Stimulated activated CD4-positive, alpha-beta T cell treated with anti-CD3 and anti-CD28 coated beads, Interleukin-12 subunit alpha, Interleukin-12 subunit beta, amount 100 ng/mL, for 4 hours (primary cell): ENCODE measurements around the gene ACP5.

Experiments
- DNase-seq: peaks from one replicate; pipeline ENCODE4 v3.0.0-alpha.2; 2020

The ACP5 gene

DNA sequence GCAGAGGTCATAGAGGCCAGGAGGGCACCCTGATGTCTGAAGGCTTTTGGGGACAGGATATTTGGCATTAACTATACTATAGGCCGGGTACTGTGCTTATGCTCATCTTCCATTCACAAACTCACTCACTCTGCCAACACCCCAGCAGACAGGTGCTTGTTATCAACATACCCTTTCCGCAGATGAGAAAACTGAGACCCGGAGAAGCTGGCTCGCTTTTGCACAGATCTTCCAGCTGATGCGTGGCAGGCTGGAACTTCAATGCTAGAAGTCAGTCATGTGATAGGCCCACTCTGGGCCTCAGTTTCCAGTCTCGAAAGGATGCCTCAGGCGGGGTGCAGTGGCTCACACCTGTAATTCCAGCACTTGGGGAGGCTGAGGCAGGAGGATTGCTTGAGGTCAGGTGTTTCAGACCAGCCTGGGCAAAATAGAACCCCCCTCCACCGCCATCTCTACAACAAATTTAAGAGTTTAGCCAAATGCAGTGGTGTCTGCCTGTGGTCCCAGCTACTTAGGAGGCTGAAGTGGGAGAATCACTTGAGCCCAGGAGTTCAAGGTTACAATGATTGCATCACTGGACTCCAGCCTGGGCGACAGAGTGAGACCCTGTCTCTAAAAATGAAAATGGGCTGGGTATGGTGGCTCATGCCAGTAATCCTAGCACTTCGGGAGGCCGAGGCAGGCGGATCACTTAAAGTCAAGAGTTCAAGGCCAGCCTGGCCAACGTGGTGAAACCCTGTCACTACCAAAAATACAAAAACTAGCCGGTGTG lies 29.3 kb downstream of the ACP5 start:
- no peak for DNase-seq

DNA sequence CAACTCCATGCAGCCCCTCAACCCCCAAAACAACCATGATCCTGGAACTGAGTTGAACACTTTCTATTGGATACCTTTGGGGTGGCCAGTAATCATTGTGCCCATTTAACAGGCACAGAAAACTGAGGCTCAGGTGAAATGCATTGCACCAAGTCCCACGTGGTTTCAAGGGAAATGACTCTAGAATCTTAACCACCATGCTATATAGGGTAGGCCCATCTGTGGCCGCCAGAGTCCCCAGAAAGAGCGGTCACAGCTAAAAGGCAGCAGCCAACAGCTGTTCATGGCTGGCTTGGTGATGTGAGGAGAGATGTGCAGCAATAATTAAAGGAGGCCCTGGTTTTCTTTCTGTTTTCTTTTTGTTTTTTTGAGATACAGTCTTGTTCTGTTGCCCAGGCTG lies 36.2 kb downstream of the ACP5 start:
- DNase-seq: no peak

DNA sequence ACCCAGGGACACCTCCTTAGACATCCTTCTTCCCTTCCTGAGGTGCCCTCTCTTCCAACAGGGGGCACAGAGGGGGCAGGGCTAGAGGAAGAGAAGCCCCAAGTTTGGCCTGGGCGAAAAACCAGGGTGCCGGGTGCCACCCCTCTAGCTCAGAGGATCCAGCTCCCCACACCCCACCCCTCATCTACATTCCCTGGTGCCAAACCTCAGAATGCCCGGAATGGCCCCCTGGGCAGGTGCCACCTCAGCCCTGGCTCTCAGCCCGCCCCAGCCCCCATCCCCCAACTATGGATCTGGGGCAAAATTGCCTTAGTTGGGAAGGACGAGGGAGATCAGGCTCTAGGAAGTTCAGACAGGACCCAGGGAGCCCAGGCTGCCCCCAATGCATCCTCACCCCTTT lies 36.8 kb downstream of the ACP5 start:
- DNase-seq: no peak

DNA sequence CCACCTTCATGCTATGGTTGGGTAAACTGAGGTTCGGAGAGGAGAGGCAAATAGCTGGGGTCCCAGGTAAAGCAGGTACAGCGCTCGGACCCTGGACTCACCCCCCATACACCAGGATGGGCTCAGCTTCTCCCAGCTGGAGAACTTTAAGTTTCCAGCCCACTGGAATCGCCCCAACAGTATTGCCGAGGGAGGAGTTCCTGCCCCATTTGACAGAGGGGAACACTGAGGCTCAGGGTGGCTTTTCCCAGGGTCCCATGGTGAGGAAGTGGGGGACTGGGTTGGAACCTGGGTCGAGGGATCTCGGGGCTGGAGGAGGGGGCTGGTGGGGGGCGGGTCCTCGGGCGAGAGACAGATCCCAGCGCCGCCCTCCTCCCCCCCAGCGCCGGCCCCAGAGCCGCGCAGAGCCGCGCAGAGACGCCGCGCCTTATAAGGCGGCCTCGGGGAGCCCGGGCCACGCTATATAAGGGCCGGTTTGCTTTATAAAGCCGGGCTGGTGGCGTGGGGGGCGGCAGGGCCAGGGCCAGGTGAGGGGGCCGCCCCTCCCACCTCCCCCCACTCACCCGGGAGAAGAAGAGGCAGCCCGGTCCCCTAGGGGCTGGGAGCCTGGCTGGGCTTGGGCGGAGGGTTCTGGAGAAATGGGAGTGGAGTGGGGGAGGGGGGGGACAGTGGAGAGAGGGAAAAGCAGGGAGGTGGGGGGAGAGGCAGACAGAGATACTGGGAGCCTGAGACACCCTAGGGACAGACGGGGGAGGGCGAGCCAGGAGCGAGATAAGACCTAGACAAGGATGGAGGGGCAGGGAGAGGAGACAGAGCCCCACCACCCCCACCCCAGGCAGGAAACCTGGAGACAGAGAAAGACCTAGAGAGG lies 37.7 kb downstream of the ACP5 start:
- DNase-seq: no peak

DNA sequence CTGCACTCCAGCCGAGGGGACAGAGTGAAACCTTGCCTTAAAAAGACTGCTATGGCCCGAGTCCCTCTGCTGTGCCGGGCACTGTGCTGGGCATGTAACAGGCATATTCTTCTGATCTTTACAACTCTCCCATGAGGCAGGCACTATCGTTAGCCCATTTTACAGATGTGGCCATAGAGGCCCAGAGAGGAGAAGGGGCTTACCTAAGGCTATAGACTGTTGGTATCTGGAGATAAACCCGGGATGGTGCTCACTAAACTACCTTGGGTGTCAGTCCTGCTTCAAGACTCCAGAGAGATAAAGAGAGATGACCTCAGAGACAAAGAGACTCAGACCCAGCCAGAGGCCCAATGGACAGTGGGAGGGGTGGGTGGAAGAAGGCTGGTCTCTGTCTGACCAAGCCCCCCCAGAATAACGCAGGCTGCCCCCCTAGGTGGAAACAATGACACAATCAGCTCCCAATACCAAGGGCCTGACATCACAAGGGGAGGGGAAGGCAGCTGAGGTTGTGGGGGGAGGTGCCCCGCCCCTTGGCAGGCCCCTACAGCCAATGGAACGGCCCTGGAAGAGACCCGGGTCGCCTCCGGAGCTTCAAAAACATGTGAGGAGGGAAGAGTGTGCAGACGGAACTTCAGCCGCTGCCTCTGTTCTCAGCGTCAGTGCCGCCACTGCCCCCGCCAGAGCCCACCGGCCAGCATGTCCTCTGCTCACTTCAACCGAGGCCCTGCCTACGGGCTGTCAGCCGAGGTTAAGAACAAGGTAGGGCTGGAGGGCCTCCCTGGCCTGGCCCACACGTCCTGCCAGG lies 39.0 kb downstream of the ACP5 start, which contains the start of gene CNN1:
TSS of gene CNN1 (plus strand) at position 620 of the 805 bp plus-strand sequence. CDS start at position 697, 77 bp downstream.
- DNase-seq: no peak

DNA sequence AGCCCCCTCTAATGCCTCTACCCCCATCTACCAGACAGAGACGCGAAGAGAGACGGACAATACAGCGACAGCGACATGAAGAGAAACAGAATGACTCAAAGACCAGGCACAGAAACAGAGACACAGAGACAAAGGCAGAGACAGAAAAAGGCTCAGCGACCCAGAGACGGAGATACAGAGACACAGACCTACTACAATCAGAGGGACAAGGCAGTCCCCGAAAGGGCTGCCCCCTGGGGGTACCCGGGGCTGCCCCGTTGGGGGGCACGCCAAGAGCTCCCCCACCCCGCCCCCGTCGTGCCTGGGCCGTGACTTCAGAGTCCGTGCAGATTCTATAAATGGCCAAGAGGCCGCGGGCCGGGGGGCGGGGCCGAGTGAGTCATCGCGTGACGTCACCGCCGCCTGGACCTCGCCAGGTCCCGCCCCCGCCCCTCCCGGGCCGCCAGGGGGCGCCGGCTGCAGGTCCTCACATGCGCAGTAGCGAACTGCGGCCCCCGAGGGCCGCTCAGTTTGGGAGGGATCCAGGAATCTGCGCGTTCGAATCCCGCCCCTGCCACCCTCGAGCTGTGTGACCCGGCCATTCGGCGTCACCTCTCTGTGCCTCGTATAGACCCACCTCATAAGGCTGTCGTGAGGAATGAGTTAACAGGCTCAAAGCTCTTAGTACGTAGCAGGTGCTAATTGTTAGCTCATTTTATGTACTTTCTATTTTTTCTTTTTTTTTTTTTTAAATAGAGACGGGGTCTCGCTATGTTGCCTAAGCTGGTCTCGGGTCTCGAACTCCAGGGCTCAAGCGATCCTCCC lies 41.5 kb downstream of the ACP5 start:
- peak; percentile 88 for DNase-seq

DNA sequence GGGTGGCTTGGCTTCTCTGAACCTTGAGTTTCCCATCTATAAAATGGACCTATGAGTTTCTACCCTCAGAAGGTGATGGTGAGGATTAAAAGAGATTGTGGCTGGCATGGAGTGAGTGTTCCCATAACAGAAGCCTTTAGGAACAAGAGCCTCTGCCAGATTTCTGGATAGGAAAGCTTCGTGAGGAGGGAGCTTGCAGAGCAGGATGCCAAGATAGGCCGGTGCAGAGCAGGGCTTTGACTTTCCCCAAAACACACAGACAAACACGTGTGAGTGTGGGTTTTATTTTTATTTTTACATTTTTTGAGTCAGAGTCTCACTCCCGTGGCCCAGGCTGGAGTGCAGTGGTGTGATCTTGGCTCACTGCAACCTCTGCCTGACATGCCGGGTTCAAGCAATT lies 42.5 kb downstream of the ACP5 start:
- no peak for DNase-seq

DNA sequence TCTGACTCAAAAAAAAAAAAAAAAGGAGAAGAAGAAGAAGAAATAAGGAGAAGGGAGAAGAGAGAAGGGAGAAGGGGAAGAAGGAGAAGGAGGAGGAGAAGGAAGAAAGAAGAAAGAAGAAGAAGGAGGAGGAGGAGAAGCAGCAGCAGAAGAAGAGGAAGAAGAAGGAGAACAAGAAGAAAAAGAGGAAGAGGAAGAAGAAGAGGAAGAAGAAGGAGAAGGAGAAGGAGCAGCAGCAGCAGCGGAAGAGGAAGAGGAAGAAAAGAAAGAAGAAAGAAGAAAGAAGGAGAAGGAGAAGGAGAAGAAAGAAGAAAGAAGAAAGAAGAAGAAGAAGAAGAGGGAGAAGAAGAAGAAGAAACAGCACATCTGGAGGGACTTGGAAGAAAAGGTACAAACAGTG lies 42.9 kb downstream of the ACP5 start:
- no peak for DNase-seq

DNA sequence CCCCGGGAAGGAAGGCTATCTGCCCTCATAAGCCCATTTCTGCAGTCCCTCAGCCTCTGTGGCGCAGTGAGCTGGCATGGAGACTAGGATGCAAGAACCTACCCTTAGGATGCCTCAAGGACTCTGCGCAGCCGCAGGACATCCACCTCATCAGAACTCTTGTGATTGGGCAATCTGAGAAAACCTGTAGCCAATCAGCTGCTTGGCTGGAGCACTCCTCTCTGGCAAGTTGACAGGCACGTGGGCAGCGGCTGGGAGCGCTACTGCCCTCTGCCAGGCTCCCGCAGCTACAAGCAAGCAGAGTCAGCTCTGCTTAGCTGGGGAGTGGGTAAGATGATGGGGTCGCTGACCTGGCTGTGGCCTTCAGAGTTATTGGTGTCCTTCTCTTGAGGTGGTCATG lies 47.0 kb downstream of the ACP5 start:
- DNase-seq: peak; percentile 40

DNA sequence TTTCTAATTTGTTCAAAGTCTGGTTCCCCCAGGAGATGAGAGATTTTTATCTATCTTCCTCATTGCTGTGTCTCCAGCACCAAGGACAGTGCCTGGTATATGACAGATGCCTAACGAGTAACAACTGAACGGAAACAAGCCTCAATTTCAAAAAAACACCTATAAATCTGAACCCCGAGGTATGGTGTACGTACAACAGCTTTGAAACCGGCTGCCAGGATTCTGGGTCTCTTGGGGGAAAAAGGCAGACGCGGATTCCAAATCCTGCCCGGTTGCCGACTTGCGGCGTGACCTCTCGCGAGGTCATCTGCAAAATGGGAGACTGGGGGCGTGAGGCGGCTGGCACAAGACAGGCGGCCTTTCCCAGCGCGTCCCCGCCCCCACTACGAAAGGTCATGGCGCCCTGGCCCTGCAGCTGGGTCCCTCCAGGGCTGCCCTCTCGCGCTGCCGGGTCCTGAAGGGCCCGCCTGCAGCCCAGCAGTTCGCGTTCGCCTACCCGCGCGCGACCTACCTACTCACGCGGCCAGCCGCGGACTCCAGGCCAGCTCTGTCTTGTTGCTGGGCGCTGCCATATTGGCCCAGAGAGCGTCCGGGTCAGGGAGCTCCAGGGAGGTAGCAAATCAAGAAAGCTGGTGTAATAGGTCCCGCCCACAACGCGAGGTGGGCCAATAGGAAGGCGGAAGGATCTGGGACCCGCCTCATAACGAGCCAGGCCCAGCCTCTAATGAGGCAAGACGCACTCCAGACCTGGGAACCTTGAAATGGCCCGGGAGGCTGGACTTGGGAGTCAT lies 48.7 kb downstream of the ACP5 start, which contains the start of gene ECSIT:
TSS of gene ECSIT (minus strand) at position 584 of the 791 bp plus-strand sequence. CDS start 9,964 bp downstream, outside the sequence.
- peak; percentile 90 for DNase-seq
